Left lung (tissue), 10 donors: ENCODE results near the gene VPS54. TPM values are rescaled to one million over a fixed set of nuclear protein-coding genes. Genes with fewer than 3 reads are reported as not detected.

Source experiments
- ATAC-seq: fragments of 200-7000 bp; cut with Tn5 transposase; one replicate; pipeline ENCODE4 v1.9.1; 2020; ENCODE audit warnings: moderate library complexity
- DNase-seq, 4 donors: peaks; one replicate each; pipeline ENCODE4 v3.0.0-alpha.2; 2013 to 2020
- H3K27ac ChIP-seq, 2 donors: fragments of 200-600 bp; sonication (generic) in 1 of 2; one replicate each; pipeline versions ENCODE4 v1.5.0 to v1.8.0; 2020 to 2021
- H3K27me3 ChIP-seq, 2 donors: fragments of 200-600 bp; sonication (generic) in 1 of 2; one replicate each; pipeline versions ENCODE4 v1.5.0 to v1.8.0; 2020 to 2021
- H3K36me3 ChIP-seq, 2 donors: fragments of 200-600 bp; sonication (generic) in 1 of 2; one replicate each; pipeline versions ENCODE4 v1.5.0 to v1.8.0; 2020 to 2021
- H3K4me1 ChIP-seq, 2 donors: fragments of 200-600 bp; one replicate each; pipeline ENCODE4 v1.8.0; 2021
- H3K4me3 ChIP-seq, 2 donors: fragments of 200-600 bp; sonication (generic) in 1 of 2; one replicate each; pipeline versions ENCODE4 v1.5.0 to v1.8.0; 2020 to 2021; ENCODE audit warnings: mild to moderate bottlenecking in 1 of 2
- H3K9me3 ChIP-seq, 2 donors: fragments of 200-600 bp; sonication (generic) in 1 of 2; one replicate each; pipeline versions ENCODE4 v1.5.0 to v1.8.0; 2020 to 2021
- CTCF ChIP-seq, 2 donors: fragments of 200-600 bp; sonication (generic) in 1 of 2; IDR thresholded peaks; one replicate each; pipeline versions ENCODE4 v1.5.0 to v1.8.0; 2021; ENCODE audit warnings: antibody characterized with exemption in 2 of 2
- intact Hi-C, 2 donors: fragments of 100-400 bp; cut with DNase I; formaldehyde crosslinking; loops; one replicate each; pipeline versions ENCODE4 v1.11.2 to v1.14.2; 2022
- polyA plus RNA-seq, 6 donors: library from polyadenylated mRNA; unstranded; fragments of 120-200 nt; gene quantifications; one replicate each; pipeline ENCODE4 v1.2.1, GENCODE V29; 2013; ENCODE audit not compliant: insufficient read length in 6 of 6
- total RNA-seq, 2 donors: library from RNA; stranded (reverse); fragmentation: NEBNext Ultra II Directional; extraction: Animal tissue kit (Norgen Biotek cat#: 25700); gene quantifications; one replicate each; pipeline ENCODE4 v1.2.1, GENCODE V29; 2021
- donor health status: DM: no; HTN: yes; CAD: no.
- donor health status: DM: no; HTN: no; CAD: no.

VPS54 gene
- total and polyA plus RNA-seq, 8 donors: 24.1 to 53.2 (median 47.3) TPM

GRCh38 chr2:64035072-64035942 lies 16.1 kb upstream of the VPS54 start:
- Histone ChIP-seq H3K27ac (no peak overlapping the region), H3K36me3 (no peaks in the 10 kb centered on the region), H3K4me3 (no peak overlapping the region), H3K9me3 (no peaks in the 10 kb centered on the region), H3K27me3 (no peaks in the 10 kb centered on the region), H3K4me1 (no peaks in the 10 kb centered on the region)
- DNase-seq (no peak), ATAC-seq (no peak)
- no peak for TF ChIP-seq CTCF (IDR thresholded peaks at IDR 0.05)
- intact Hi-C loops: no loop called here

GRCh38 chr2:64029116-64029665 lies 10.0 kb upstream of the VPS54 start:
- H3K27me3 ChIP-seq: no peaks in the 10 kb centered on the region
- no peak for ATAC-seq
- intact Hi-C loops: no loop called here
- no peaks in the 10 kb centered on the region for H3K4me1 ChIP-seq
- H3K36me3 ChIP-seq: no peaks in the 10 kb centered on the region
- DNase-seq: no peak
- no peak for TF ChIP-seq CTCF (IDR thresholded peaks at IDR 0.05)
- no peak overlapping the region for H3K4me3 ChIP-seq
- H3K27ac ChIP-seq: no peak overlapping the region
- H3K9me3 ChIP-seq: no peaks in the 10 kb centered on the region

- H3K27me3 ChIP-seq: no peaks in the 10 kb centered on the region
- intact Hi-C loops: no loop called here
- H3K9me3 ChIP-seq: no peaks in the 10 kb centered on the region
- no peak for ATAC-seq
- TF ChIP-seq CTCF (IDR thresholded peaks at IDR 0.05): no peak
- no peak for DNase-seq
- peaks cover 0 to 8% of the 10 kb centered on the region in 2 donors for H3K4me1 ChIP-seq
- H3K4me3 ChIP-seq: no peak overlapping the region
- H3K36me3 ChIP-seq: no peaks in the 10 kb centered on the region
- H3K27ac ChIP-seq: no peak overlapping the region
Measured at GRCh38 chr2:64025741-64026140, 6.5 kb upstream of the VPS54 start.

- Histone ChIP-seq H3K27me3 (no peaks in the 10 kb centered on the region), H3K4me3 (no peak overlapping the region), H3K36me3 (no peaks in the 10 kb centered on the region), H3K9me3 (no peaks in the 10 kb centered on the region), H3K4me1 (peaks cover 8 to 20% of the 10 kb centered on the region in 2 donors), H3K27ac (no peak overlapping the region)
- TF ChIP-seq CTCF (IDR thresholded peaks at IDR 0.05): no peak
- DNase-seq (no peak), ATAC-seq (no peak)
- intact Hi-C loops: no loop called here
Measured at GRCh38 chr2:64024259-64024949, 5.2 kb upstream of the VPS54 start.
